Measurements from ENCODE around the gene TBC1D13. TPM values are rescaled to one million over a fixed set of nuclear protein-coding genes. Genes with fewer than 3 reads are reported as not detected.

TBC1D13 gene
- total and polyA plus RNA-seq, 10 of the 15 experiments (the other 5 are each of a cell fraction or from before 2014, with no cell fraction given) = 3.0 to 23.1 (median 16.5) TPM

DNA sequence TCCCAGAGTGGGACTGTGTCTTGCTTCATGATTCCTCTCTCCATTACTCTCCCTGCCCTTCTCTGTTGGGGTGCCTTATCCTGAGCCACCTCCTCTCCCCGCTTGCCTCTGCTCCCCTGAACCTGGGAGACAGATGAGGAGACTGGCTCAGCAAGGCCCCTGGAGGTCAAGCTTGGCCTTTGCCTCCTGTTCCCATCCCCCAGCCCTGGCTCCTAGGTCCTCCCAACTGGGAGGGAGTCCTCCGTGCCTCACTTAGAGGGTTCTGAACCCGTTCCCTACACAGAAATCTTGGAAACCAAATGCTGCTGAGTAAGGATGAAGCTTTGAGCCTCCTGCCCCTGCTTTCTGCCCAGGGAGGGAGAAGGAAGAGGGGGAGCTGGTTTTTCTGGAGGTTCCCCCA is 21.5 kb downstream of the TBC1D13 start:
- POLR2A ChIA-PET = no interaction called here
- TF ChIP-seq BCL11A (IDR thresholded peaks at IDR 0.05; ENCODE audit: low read depth, low read length) = no peak
- TF ChIP-seq NRF1 (conservative IDR thresholded peaks at IDR 0.05; ENCODE audit: low read depth, low read length) = no peak
- no peak for TF ChIP-seq KAT2A (conservative IDR thresholded peaks at IDR 0.05; ENCODE audit: control insufficient read depth, low read depth, low read length)
- no peak for TF ChIP-seq MTA3 (IDR thresholded peaks at IDR 0.05; ENCODE audit: borderline replicate concordance, low read length)
- no peak for TF ChIP-seq CBX3 (IDR thresholded peaks at IDR 0.05; ENCODE audit: borderline replicate concordance, low read depth)
- no peak for TF ChIP-seq ZNF687 (IDR thresholded peaks at IDR 0.05)
- TF ChIP-seq POLR2AphosphoS2 (IDR thresholded peaks at IDR 0.05; ENCODE audit: low read depth, low read length) = no peak
- no peak for TF ChIP-seq BACH1 (IDR thresholded peaks at IDR 0.05; ENCODE audit: borderline replicate concordance)
- TF ChIP-seq CREB1 (IDR thresholded peaks at IDR 0.05; ENCODE audit: low read depth) = no peak
- no peak for TF ChIP-seq CHD4 (IDR thresholded peaks at IDR 0.05)
- TF ChIP-seq EP300 (IDR thresholded peaks at IDR 0.05; ENCODE audit: borderline replicate concordance in 1 of 2, control insufficient read depth in 1 of 2, low read depth in 2 of 2, low read length in 2 of 2) = no peak
- no peak for TF ChIP-seq TBL1XR1 (IDR thresholded peaks at IDR 0.05; ENCODE audit: low read depth, low read length)
- TF ChIP-seq, protein P1, sequence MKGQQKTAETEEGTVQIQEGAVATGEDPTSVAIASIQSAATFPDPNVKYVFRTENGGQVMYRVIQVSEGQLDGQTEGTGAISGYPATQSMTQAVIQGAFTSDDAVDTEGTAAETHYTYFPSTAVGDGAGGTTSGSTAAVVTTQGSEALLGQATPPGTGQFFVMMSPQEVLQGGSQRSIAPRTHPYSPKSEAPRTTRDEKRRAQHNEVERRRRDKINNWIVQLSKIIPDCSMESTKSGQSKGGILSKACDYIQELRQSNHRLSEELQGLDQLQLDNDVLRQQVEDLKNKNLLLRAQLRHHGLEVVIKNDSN (IDR thresholded peaks at IDR 0.05; ENCODE audit: borderline replicate concordance, extremely low read length, insufficient read depth, low read depth, low read length) = no peak
- TF ChIP-seq SIN3A (IDR thresholded peaks at IDR 0.05; ENCODE audit: low read depth, low read length) = no peak
- TF ChIP-seq, protein P2, sequence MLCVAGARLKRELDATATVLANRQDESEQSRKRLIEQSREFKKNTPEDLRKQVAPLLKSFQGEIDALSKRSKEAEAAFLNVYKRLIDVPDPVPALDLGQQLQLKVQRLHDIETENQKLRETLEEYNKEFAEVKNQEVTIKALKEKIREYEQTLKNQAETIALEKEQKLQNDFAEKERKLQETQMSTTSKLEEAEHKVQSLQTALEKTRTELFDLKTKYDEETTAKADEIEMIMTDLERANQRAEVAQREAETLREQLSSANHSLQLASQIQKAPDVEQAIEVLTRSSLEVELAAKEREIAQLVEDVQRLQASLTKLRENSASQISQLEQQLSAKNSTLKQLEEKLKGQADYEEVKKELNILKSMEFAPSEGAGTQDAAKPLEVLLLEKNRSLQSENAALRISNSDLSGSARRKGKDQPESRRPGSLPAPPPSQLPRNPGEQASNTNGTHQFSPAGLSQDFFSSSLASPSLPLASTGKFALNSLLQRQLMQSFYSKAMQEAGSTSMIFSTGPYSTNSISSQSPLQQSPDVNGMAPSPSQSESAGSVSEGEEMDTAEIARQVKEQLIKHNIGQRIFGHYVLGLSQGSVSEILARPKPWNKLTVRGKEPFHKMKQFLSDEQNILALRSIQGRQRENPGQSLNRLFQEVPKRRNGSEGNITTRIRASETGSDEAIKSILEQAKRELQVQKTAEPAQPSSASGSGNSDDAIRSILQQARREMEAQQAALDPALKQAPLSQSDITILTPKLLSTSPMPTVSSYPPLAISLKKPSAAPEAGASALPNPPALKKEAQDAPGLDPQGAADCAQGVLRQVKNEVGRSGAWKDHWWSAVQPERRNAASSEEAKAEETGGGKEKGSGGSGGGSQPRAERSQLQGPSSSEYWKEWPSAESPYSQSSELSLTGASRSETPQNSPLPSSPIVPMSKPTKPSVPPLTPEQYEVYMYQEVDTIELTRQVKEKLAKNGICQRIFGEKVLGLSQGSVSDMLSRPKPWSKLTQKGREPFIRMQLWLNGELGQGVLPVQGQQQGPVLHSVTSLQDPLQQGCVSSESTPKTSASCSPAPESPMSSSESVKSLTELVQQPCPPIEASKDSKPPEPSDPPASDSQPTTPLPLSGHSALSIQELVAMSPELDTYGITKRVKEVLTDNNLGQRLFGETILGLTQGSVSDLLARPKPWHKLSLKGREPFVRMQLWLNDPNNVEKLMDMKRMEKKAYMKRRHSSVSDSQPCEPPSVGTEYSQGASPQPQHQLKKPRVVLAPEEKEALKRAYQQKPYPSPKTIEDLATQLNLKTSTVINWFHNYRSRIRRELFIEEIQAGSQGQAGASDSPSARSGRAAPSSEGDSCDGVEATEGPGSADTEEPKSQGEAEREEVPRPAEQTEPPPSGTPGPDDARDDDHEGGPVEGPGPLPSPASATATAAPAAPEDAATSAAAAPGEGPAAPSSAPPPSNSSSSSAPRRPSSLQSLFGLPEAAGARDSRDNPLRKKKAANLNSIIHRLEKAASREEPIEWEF (IDR thresholded peaks at IDR 0.05; ENCODE audit: insufficient replicate concordance, low read depth, low read length) = no peak
- no peak for TF ChIP-seq ZNF24 (IDR thresholded peaks at IDR 0.05)

More for the DNA sequence above, 21.5 kb downstream of the TBC1D13 start:
- no peak overlapping the region for H2AFZ ChIP-seq (ENCODE audit: control insufficient read depth, low read depth, low read length)
- H3K27me3 ChIP-seq (replicated peaks in 1 of 2; ENCODE audit: control insufficient read depth in 2 of 2, insufficient read depth in 2 of 2, low read length in 1 of 2) = no peaks in the 10 kb centered on the region
- 68% methylated on average over 3 of the region's 3 CpGs for WGBS (ENCODE audit: insufficient coverage, insufficient replicate concordance, low lambda C conversion rate, missing lambda C conversion rate)
- H3K79me2 ChIP-seq (ENCODE audit: control insufficient read depth, insufficient read depth, low read length) = no peaks in the 10 kb centered on the region
- DNase-seq (ENCODE audit: low read depth, low spot score) (no peak), FAIRE-seq (no peak), ATAC-seq (no peak)
- no peak overlapping the region for H3K4me2 ChIP-seq (ENCODE audit: control insufficient read depth, insufficient read depth)
- H3K4me3 ChIP-seq = no peak overlapping the region
- CTCF ChIA-PET = interaction anchor here (0.5 to 1.2 kb wide), 2 partner anchors 10 to 433 kb away, joined by 4 to 5 read pairs; partner anchors contain the start of gene ENDOG
- H3K4me1 ChIP-seq (ENCODE audit: control insufficient read depth, insufficient read depth, low read length) = no peaks in the 10 kb centered on the region
- intact Hi-C loops (cut with micrococcal nuclease; ENCODE audit: unreplicated experiment) = no loop called here
- H3K9me3 ChIP-seq (replicated peaks; ENCODE audit: control insufficient read depth, insufficient read depth, low read length) = no peaks in the 10 kb centered on the region
- H3K9ac ChIP-seq (ENCODE audit: control insufficient read depth, insufficient read depth, low read length) = no peak overlapping the region
- in situ Hi-C loops (cut with MboI) = no loop called here
- RAD21 ChIA-PET (ENCODE audit: unreplicated experiment) = no interaction called here
- SMC1A ChIA-PET (ENCODE audit: uncharacterized antibody, unreplicated experiment) = no interaction called here
- no peaks in the 10 kb centered on the region for H4K20me1 ChIP-seq (ENCODE audit: control insufficient read depth, insufficient read depth)
- no TSS peak for BruUV-seq (replicated peaks)
- H3K36me3 ChIP-seq (ENCODE audit: control insufficient read depth in 2 of 2, insufficient read depth in 2 of 2, low read length in 1 of 2) = peaks cover 10 to 21% of the 10 kb centered on the region in 2 experiments; a peak in 3 of 4 replicates
- no peak overlapping the region for H3K27ac ChIP-seq (ENCODE audit: control insufficient read depth, insufficient read depth)
